Keratinocyte (primary cell): ENCODE data around the gene TCHP. TPM values are rescaled to one million over a fixed set of nuclear protein-coding genes. Genes with fewer than 3 reads are reported as not detected.
"Not testable (repeated sequence)": the region's sequence is repeated elsewhere in the genome, so short reads cannot be mapped to it uniquely, and the experiment has no call there.

Experiments used
- DNase-seq: peaks from one replicate; pipeline ENCODE4 v3.0.0-alpha.2; 2011; ENCODE audit warnings: low read depth, missing footprints, low spot score
- FAIRE-seq: peaks from 2 replicates; lab custom pipeline; 2011; peaks lifted over from hg19 to GRCh38; lab: Jason Lieb, UNC
- H2AFZ ChIP-seq: 2 replicates; pipeline ENCODE4 v1.6.0; 2012; ENCODE audit warnings: low read length, control low read depth, inconsistent platforms; ENCODE audit not compliant: control insufficient read depth
- H3K27ac ChIP-seq: 2 replicates; pipeline ENCODE4 v1.5.1; 2011; ENCODE audit warnings: low read length; ENCODE audit not compliant: control insufficient read depth, insufficient read depth
- H3K27me3 ChIP-seq: 3 replicates; pipeline ENCODE4 v1.6.0; 2011; ENCODE audit warnings: low read length; ENCODE audit not compliant: control insufficient read depth, insufficient read depth; ENCODE audit errors: extremely low read depth
- H3K36me3 ChIP-seq, 2 experiments: 2 replicates in 1 of 2; 3 replicates in 1 of 2; pipeline ENCODE4 v1.5.1; 2011; ENCODE audit warnings: low read length in 2 of 2, mild to moderate bottlenecking in 1 of 2; ENCODE audit not compliant: control insufficient read depth in 2 of 2, insufficient read depth in 2 of 2; ENCODE audit errors: extremely low read depth in 1 of 2
- H3K4me1 ChIP-seq: 3 replicates; pipeline ENCODE4 v1.5.1; 2011; ENCODE audit warnings: low read length; ENCODE audit not compliant: control insufficient read depth, insufficient read depth; ENCODE audit errors: extremely low read depth
- H3K4me2 ChIP-seq: 3 replicates; pipeline ENCODE4 v1.6.0; 2011; ENCODE audit warnings: low read depth, low read length; ENCODE audit not compliant: control insufficient read depth, insufficient read depth; ENCODE audit errors: extremely low read depth
- H3K4me3 ChIP-seq, 3 experiments: fragments of 200-600 bp in 1 of 3; sonication (generic) in 1 of 3; 2 replicates in 2 of 3; 3 replicates in 1 of 3; pipeline ENCODE4 v1.5.1; 2011 to 2016; ENCODE audit warnings: low read length in 3 of 3, mild to moderate bottlenecking in 3 of 3, control low read depth in 2 of 3, inconsistent platforms in 1 of 3, low read depth in 1 of 3, mixed read lengths in 1 of 3, mixed run types in 1 of 3, moderate library complexity in 1 of 3; ENCODE audit not compliant: control insufficient read depth in 2 of 3, insufficient read depth in 2 of 3; ENCODE audit errors: extremely low read depth in 1 of 3
- H3K79me2 ChIP-seq: 2 replicates; pipeline ENCODE4 v1.6.0; 2012; ENCODE audit warnings: low read length; ENCODE audit not compliant: control insufficient read depth, insufficient read depth
- H3K9ac ChIP-seq: 3 replicates; pipeline ENCODE4 v1.6.0; 2011; ENCODE audit warnings: low read length; ENCODE audit not compliant: control insufficient read depth, insufficient read depth; ENCODE audit errors: extremely low read depth
- H3K9me1 ChIP-seq: 3 replicates; pipeline ENCODE4 v1.6.0; 2011; ENCODE audit warnings: low read length; ENCODE audit not compliant: control insufficient read depth, insufficient read depth; ENCODE audit errors: extremely low read depth
- H3K9me3 ChIP-seq: 2 replicates; pipeline ENCODE4 v1.5.1; 2012; ENCODE audit warnings: low read depth, low read length; ENCODE audit not compliant: control insufficient read depth
- H4K20me1 ChIP-seq: 3 replicates; pipeline ENCODE4 v1.6.0; 2011; ENCODE audit warnings: low read length; ENCODE audit not compliant: control insufficient read depth, insufficient read depth; ENCODE audit errors: extremely low read depth
- CTCF ChIP-seq, 3 experiments: IDR thresholded peaks in 1 of 3; conservative IDR thresholded peaks in 1 of 3; optimal IDR thresholded peaks in 1 of 3; 2 replicates in 2 of 3; 3 replicates in 1 of 3; pipeline versions ENCODE3 to v1.5.1; 2011; ENCODE audit warnings: low read length in 3 of 3, mild to moderate bottlenecking in 3 of 3, moderate library complexity in 2 of 3, control low read depth in 1 of 3, inconsistent platforms in 1 of 3; ENCODE audit not compliant: insufficient read depth in 2 of 3; ENCODE audit errors: extremely low read depth in 1 of 3
- EZH2 ChIP-seq: IDR thresholded peaks from one replicate; pipeline ENCODE4 v1.6.1; 2012; ENCODE audit warnings: inconsistent platforms, mild to moderate bottlenecking, low read length, moderate library complexity
- dilution Hi-C: fragments of 300-500 bp; cut with MboI; formaldehyde crosslinking; loops from one replicate; pipeline ENCODE4 v1.7.0; 2020; ENCODE audit warnings: low sequenced_read_pairs; ENCODE audit not compliant: extremely low pct_ligation_motif_present
- polyA plus RNA-seq, 5 experiments: library from polyadenylated mRNA; depleted of rRNA in 3 of 5; stranded (reverse) in 3 of 5; stranded (forward) in 1 of 5; unstranded in 1 of 5; fragments of >200 nt; gene quantifications; 1 replicate in 1 of 5; 2 replicates in 3 of 5; 3 replicates in 1 of 5; pipeline versions ENCODE4 v1.2.1 to v1.2.3, GENCODE V29; 2011 to 2012; ENCODE audit warnings: missing spikeins in 2 of 5, low read depth in 1 of 5, low replicate concordance in 1 of 5

TCHP gene
- polyA plus RNA-seq, 1 donor (not counting 4 experiments of a cell fraction or from before 2014, with no cell fraction given), result 9.6 TPM

GRCh38 chr12:109897029-109897428, 3.0 kb upstream of the TCHP start:
- dilution Hi-C loops, result no loop called here
- no peaks in the 10 kb centered on the region for H3K9me3 ChIP-seq
- no peaks in the 10 kb centered on the region for H3K27me3 ChIP-seq
- no peak overlapping the region for H3K27ac ChIP-seq
- no peaks in the 10 kb centered on the region for H3K9me1 ChIP-seq
- no peak overlapping the region for H3K9ac ChIP-seq
- no peak overlapping the region for H3K4me2 ChIP-seq
- FAIRE-seq (no peak), DNase-seq (no peak)
- no peak overlapping the region for H3K4me3 ChIP-seq
- H3K36me3 ChIP-seq, result no peaks in the 10 kb centered on the region
- H3K79me2 ChIP-seq, result peaks cover 20% of the 10 kb centered on the region
- H2AFZ ChIP-seq, result no peak overlapping the region
- H4K20me1 ChIP-seq, result no peaks in the 10 kb centered on the region
- TF ChIP-seq EZH2 (no peak), CTCF (optimal IDR thresholded peaks at IDR 0.05 in 1 of 3, IDR thresholded peaks at IDR 0.05 in 1 of 3, conservative IDR thresholded peaks at IDR 0.05 in 1 of 3; ENCODE audit: extremely low read depth in 1 of 3, insufficient read depth in 2 of 3, low read length in 3 of 3) (no peak)
- H3K4me1 ChIP-seq, result peaks cover 16% of the 10 kb centered on the region

- FAIRE-seq, DNase-seq, H3K27me3 ChIP-seq, H3K9me3 ChIP-seq, dilution Hi-C loops, H3K9me1 ChIP-seq, H4K20me1 ChIP-seq: not testable (repeated sequence)
- Histone ChIP-seq H3K27ac (peak overlapping the region; percentile 74), H3K79me2 (peaks cover 20% of the 10 kb centered on the region), H3K4me1 (peaks cover 16% of the 10 kb centered on the region), H3K4me3 (peak overlapping the region; percentile 73 to 91 (median 90)), H3K4me2 (peak overlapping the region; percentile 98), H2AFZ (peak overlapping the region; percentile 100), H3K9ac (peak overlapping the region; percentile 84), H3K36me3 (peaks cover 12 to 14% of the 10 kb centered on the region in 2 experiments)
Observed at GRCh38 chr12:109899345-109899744, 729 bp upstream of the TCHP start.
